GM12872 (cell line): ENCODE results near the gene NFAT5.

Experiments
- TF ChIP-seq, protein P1 (sequence below): IDR thresholded peaks from 3 replicates; pipeline ENCODE4 v1.5.1; 2011; ENCODE audit warnings: low read depth, mild to moderate bottlenecking, low read length, moderate library complexity; ENCODE audit not compliant: insufficient read depth

NFAT5 gene

DNA sequence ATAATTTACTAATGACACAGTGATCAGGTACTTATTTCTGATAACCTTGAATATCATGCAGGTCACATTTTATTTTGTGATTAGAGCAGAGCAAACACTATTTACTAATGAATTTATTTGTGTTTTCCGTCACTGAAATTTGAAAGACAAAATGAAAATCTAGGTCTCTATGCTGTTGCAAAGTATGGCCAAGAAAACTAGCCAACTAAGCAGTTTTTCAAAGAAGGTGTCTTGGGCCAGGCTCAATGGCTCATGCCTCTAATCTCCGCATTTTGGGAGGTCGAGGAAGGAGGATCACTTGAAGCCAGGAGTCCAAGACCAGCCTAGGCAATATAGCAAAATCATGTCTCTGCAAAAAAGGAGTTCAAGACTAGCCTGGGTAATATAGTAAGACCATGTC, 3.0 kb upstream of the NFAT5 start:
- TF ChIP-seq, protein P1, sequence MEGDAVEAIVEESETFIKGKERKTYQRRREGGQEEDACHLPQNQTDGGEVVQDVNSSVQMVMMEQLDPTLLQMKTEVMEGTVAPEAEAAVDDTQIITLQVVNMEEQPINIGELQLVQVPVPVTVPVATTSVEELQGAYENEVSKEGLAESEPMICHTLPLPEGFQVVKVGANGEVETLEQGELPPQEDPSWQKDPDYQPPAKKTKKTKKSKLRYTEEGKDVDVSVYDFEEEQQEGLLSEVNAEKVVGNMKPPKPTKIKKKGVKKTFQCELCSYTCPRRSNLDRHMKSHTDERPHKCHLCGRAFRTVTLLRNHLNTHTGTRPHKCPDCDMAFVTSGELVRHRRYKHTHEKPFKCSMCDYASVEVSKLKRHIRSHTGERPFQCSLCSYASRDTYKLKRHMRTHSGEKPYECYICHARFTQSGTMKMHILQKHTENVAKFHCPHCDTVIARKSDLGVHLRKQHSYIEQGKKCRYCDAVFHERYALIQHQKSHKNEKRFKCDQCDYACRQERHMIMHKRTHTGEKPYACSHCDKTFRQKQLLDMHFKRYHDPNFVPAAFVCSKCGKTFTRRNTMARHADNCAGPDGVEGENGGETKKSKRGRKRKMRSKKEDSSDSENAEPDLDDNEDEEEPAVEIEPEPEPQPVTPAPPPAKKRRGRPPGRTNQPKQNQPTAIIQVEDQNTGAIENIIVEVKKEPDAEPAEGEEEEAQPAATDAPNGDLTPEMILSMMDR, result no peak

- TF ChIP-seq, protein P1, result no peak
These were observed 1.9 kb upstream of the NFAT5 start for GRCh38 chr16:69563605-69564580.

- TF ChIP-seq, protein P1, result 0 out of 3 replicates have a peak, but pooled peaks have one; percentile 11
These were observed 708 bp upstream of the NFAT5 start for GRCh38 chr16:69564845-69565670.

DNA sequence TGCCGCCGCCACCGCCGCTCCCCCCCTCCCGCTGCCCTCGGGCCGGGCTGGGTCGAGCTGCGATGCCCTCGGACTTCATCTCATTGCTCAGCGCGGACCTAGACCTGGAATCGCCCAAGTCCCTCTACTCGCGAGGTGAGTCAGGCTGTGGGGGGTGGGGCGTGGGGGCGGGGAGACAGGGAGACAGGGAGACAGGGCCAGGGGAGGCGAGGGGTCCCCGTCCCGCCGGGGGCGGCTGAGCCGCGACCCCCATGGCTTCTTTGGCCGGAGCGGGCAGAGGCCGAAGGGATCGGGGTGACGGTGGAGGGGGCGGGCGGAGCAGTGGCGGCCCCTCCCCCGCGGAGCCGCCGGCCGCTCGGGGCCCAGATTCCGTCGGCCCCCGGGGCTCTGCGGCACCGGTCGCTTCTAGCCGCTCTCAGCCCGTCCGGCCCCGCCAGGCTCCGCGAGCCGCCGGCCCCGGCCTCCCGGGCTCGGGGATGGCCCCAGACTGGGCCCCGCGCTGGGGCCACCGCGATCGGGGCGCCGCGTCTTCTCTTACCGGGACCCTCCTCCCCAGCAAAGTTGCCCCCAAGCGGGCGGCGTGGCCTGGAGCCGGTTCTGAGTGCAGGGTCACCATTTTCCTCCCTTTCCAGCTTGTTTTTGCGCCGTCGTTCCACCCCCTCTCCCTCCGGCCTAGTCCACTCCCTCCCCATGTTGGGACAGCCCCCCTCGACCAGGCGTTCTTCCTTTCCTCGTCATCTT, 644 bp downstream of the NFAT5 start:
- TF ChIP-seq, protein P1, result no peak

GRCh38 chr16:69566981-69567680, 1.4 kb downstream of the NFAT5 start:
- TF ChIP-seq, protein P1, result peak; percentile 29; the same call in 1 of the 3 replicates

DNA sequence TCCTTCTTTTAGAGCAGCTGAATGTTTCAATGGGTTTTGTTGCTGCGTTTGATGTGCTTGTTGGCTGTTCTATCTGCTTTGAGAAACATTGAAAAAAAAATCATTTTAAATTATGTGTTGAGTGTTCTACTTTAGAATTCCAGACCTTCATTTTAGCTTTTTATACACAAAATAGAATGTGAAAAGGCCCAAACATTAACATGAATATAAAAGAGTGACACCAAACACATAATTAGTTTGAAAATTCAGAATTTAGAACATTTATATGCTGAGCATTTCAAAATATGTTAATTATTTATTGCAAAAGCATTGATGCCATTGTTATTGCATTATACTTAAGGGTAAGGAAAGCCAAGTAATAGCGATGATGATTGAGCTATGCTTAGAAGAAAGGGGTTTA, 2.9 kb downstream of the NFAT5 start:
- TF ChIP-seq, protein P1, result no peak
